GM12864 (cell line): ENCODE measurements around the gene TARS2.

Experiments used
- DNase-seq: peaks from one replicate; pipeline ENCODE4 v3.0.0-alpha.2; 2011; ENCODE audit warnings: low read depth
- H3K4me3 ChIP-seq: 2 replicates; pipeline ENCODE4 v1.5.1; 2011; ENCODE audit warnings: mild to moderate bottlenecking, low read depth, low read length, control low read depth
- TF ChIP-seq, protein P1 (sequence below): IDR thresholded peaks from 2 replicates; pipeline ENCODE4 v1.5.1; 2011; ENCODE audit warnings: low read depth, mild to moderate bottlenecking, moderate library complexity, low read length, control low read depth, inconsistent platforms; ENCODE audit errors: missing control alignments

The TARS2 gene

DNA sequence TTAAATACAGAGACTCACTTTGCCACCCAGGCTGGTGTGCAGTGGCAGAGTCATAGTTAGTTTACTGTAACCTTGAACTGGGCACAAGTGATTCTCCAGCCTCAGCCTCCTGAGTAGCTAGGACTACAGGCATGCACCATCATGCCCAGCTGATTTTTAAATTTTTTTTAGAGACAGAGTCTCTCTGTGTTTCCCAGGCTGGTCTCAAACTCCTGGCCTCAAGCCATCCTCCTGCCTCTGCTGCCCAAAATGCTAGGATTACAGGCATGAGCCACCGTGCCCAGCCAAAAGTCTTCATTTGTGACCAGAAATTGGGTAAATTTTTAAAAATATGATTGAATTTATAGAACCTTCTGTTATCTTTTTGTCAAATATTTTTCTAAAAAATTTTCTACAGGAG is 17.9 kb upstream of the TARS2 start:
- no peak overlapping the region for H3K4me3 ChIP-seq
- TF ChIP-seq, protein P1, sequence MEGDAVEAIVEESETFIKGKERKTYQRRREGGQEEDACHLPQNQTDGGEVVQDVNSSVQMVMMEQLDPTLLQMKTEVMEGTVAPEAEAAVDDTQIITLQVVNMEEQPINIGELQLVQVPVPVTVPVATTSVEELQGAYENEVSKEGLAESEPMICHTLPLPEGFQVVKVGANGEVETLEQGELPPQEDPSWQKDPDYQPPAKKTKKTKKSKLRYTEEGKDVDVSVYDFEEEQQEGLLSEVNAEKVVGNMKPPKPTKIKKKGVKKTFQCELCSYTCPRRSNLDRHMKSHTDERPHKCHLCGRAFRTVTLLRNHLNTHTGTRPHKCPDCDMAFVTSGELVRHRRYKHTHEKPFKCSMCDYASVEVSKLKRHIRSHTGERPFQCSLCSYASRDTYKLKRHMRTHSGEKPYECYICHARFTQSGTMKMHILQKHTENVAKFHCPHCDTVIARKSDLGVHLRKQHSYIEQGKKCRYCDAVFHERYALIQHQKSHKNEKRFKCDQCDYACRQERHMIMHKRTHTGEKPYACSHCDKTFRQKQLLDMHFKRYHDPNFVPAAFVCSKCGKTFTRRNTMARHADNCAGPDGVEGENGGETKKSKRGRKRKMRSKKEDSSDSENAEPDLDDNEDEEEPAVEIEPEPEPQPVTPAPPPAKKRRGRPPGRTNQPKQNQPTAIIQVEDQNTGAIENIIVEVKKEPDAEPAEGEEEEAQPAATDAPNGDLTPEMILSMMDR, result no peak
- no peak for DNase-seq

DNA sequence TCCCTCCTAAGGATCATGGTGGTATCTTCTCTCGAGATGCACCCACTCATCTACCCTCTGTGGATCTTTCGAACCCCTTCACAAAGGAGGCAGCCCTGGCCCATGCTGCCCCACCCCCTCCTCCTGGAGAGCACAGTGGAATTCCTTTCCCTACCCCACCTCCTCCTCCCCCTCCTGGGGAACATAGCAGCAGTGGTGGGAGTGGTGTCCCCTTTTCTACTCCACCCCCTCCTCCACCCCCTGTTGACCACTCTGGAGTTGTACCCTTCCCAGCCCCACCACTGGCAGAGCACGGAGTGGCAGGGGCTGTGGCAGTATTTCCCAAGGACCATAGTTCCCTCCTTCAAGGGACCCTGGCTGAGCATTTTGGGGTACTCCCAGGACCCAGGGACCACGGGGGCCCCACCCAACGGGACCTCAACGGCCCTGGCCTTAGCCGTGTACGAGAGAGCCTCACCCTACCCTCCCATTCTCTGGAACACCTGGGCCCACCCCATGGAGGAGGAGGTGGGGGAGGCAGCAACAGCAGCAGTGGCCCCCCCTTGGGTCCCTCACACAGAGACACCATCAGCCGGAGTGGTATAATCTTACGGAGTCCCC is 14.5 kb upstream of the TARS2 start:
- TF ChIP-seq, protein P1, result no peak

DNA sequence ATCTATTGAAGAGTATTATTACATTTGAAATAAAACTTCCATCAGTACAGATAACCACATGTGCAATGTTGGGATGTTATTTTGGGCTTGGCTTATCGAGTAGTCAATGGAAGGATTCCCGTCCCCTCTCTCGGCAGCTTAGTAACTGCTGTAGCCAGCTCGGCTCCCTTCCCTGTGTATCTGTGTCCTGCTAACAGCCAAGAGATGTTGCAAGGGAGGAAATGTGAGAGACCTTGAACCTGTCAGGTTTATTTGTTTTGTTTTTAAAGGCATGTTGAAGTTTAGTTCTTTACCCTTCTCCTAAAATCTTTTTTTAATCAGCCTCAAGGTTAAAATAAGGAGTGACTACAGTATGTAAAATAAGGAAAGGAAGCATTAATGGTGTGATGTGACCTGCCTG is 13.6 kb upstream of the TARS2 start:
- TF ChIP-seq, protein P1, result no peak
- H3K4me3 ChIP-seq, result no peak overlapping the region
- DNase-seq, result no peak

More for the DNA sequence above, 14.5 kb upstream of the TARS2 start:
- H3K4me3 ChIP-seq, result no peak overlapping the region
- no peak for DNase-seq

DNA sequence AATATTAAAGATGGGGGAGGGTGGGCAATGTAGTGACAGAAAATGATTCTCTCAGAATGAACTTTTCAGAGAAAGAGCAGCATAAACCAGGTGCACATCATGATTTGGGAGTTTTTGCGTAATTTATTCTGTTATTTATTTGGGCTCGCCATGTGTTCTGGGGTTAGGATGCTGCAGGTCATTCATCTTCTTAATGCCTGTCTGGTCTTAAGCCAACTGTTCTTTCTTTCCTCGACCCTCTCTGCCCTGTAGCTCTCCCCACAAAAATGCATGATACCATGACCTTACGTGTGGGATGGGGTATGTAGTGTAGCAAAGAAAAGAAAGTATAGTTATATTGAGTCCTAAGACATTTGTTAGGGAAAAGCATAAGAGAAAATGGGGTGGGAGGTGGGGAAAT is 12.3 kb upstream of the TARS2 start:
- no peak for DNase-seq
- TF ChIP-seq, protein P1, result no peak
- H3K4me3 ChIP-seq, result no peak overlapping the region

DNA sequence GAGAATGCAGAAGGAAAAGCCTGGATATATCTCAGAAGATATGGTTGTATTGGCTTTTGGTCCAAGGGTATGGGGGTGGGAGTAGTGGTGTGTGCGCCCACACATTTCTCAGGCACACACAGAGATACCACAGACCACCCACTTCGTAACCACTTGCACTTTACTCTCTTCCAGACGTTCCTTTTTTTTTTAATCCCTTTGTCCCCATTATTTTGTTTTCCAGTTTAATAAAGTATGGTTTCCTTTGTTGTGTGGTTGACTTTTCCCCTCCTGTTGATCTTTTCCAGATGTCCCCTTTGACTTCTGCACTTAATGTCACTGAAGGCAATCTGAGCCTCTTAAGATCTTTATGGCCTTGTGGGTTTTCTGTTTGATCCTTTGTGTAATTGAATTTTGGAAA is 10.5 kb upstream of the TARS2 start:
- DNase-seq, result no peak
- TF ChIP-seq, protein P1, result no peak

DNA sequence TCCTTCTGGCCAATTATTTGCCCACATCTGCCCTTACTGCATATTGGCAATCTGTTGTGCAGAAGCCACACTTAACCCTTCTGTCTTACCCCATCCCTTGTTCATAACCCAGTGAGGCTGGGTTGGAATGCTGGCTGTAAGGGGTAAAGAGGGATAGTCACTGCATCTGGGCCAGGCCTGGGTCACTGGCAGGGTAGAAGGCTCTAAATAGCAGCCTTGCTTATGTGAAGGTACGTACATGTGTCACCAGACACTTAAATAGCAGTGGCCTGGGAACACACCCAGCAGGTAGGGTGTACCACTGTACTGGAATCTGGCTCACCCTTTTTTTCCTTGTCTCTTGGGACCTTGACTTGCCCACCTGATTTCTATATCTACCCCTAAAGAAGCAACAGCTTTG is 9.9 kb upstream of the TARS2 start:
- TF ChIP-seq, protein P1, result no peak
- H3K4me3 ChIP-seq, result no peak overlapping the region
- no peak for DNase-seq

More for the DNA sequence above, 10.5 kb upstream of the TARS2 start:
- H3K4me3 ChIP-seq, result no peak overlapping the region

DNA sequence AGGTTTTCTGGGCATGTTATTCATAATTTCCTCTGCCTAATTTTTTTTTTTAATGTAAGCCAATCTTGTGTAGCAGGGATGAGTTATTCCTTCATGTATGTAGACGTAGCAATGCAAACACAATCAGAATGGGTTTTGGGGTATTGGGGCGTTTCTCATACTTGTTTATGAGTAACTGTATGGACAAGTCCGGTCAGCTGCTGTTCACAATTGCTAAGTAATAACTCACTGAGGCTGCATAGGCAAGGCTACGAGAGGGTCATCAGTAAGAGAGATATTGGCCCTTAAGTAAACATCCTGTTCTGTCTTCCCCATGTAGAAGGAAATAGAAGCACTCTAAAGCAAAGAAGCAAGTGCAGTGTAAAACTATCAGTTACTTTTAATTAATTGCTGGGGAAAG is 9.5 kb upstream of the TARS2 start:
- H3K4me3 ChIP-seq, result no peak overlapping the region
- TF ChIP-seq, protein P1, result no peak
- DNase-seq, result no peak
